Motor neuron (in vitro differentiated cells): ENCODE results near the gene SLC47A1. TPM values are rescaled to one million over a fixed set of nuclear protein-coding genes. Genes with fewer than 3 reads are reported as not detected.
"Not testable (repeated sequence)": the region's sequence is repeated elsewhere in the genome, so short reads cannot be mapped to it uniquely, and the experiment has no call there.

Experiments
- ATAC-seq, 8 experiments: fragments of 200-7000 bp; cut with Tn5 transposase; replicated peaks in 6 of 8; 2 replicates each; pipeline ENCODE4 v1.8.0; 2021; ENCODE audit warnings: mild to moderate bottlenecking in 8 of 8, moderate library complexity in 8 of 8
- H3K27ac ChIP-seq, 2 donors: fragments of 250-450 bp; sonication (Bioruptor Pico); 2 replicates each; pipeline ENCODE4 v1.9.0; 2021; ENCODE audit warnings: antibody characterized with exemption in 2 of 2, mild to moderate bottlenecking in 2 of 2, moderate library complexity in 1 of 2
- H3K4me1 ChIP-seq, 2 donors: fragments of 250-450 bp; sonication (Bioruptor Pico); replicated peaks in 1 of 2; 2 replicates each; pipeline ENCODE4 v1.6.1; 2021; ENCODE audit warnings: antibody characterized with exemption in 2 of 2, mild to moderate bottlenecking in 2 of 2, moderate library complexity in 1 of 2
- H3K4me3 ChIP-seq, 5 donors: fragments of 250-450 bp; sonication (Bioruptor Pico); 2 replicates each; pipeline ENCODE4 v1.9.0; 2021; ENCODE audit warnings: antibody characterized with exemption in 5 of 5, mild to moderate bottlenecking in 5 of 5, moderate library complexity in 4 of 5
- WGBS, 10 experiments: fragments of 450-650 bp; shearing (Covaris generic); methylation state at CpG; one replicate each; pipeline ENCODE4 v1.0.0; 2022; 5-methylcytosine and 5-hydroxymethylcytosine counted together
- in situ Hi-C, 9 experiments: fragments of 400-800 bp; cut with MboI; loops; one replicate each; pipeline ENCODE4 v1.15.0; 2021; ENCODE audit warnings: low sequenced_read_pairs in 9 of 9, low pct_unique_long_range_greater_than_20kb in 2 of 9; ENCODE audit not compliant: unreplicated experiment in 9 of 9
- total RNA-seq, 8 experiments: library from RNA; unstranded; fragments of 300-600 nt; gene quantifications; 2 replicates each; pipeline versions ENCODE4 v1.2.3 to v1.2.4, GENCODE V29; 2022

SLC47A1 gene
- total RNA-seq, 8 experiments from 2014 or later, result 0.17 to 10.8 (median 0.81) TPM; not detected in 1

DNA sequence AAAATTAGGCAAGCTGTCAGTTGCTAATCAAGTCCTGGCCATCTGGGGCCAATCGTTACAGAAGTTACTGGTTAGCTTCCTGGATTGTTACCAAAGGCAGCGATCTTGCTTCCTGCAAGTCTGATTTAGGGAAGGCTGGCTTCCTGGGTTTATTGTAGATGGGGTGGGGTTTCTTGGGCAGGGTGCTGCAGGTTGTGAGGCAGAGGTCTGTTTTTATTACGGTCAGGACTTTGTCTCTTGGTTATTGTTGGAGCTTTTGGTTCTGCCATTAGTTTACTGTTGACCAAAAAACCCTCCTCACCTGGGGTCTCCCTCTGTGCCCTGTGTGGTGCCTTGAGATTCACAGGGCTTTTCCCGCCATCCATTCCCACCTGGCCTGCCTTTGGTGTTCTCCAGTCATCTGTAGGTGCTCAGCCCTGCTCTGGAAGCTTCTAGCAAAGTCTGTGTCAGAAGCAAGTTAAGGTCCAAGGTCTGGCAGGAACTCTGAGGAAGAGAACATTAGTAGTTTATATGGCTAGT, 36.9 kb downstream of the SLC47A1 start:
- in situ Hi-C loops, result no loop called here
- H3K27ac ChIP-seq, result no peak overlapping the region
- no peak for ATAC-seq
- 10 to 76% (median 56%) methylated on average over 1 to 4 of the region's 4 CpGs; no CpG with 5 or more reads in 4 of the 10 experiments for WGBS, 10 experiments
- no peaks in the 10 kb centered on the region for H3K4me1 ChIP-seq
- H3K4me3 ChIP-seq, result no peak overlapping the region

GRCh38 chr17:19573075-19573474, 39.4 kb downstream of the SLC47A1 start:
- no peak overlapping the region for H3K4me3 ChIP-seq
- in situ Hi-C loops, result no loop called here
- H3K4me1 ChIP-seq, result no peaks in the 10 kb centered on the region
- ATAC-seq, result no peak
- 6 to 100% (median 15%) methylated on average over 1 to 2 of the region's 2 CpGs; no CpG with 5 or more reads in 2 of the 10 experiments for WGBS, 10 experiments
- no peak overlapping the region for H3K27ac ChIP-seq

DNA sequence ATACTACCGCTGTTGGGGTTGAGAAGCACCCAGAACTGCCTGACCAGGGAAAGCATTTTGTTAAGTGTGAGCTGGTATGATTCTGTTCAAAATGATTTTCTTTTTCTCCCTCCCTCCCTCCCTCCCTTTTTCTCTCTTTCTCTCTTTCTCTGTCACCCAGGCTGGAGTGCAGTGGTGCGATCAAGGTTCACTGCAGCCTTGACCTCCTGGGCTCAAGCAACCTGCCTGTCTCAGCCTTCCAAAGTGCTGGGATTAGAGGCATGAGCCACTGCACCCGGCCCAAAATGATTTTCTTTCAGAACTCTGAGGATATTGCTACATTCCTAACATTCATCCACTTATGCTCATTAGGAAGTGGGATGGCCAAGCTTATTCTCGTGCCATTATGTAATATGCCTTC, 41.3 kb downstream of the SLC47A1 start:
- no peaks in the 10 kb centered on the region for H3K4me1 ChIP-seq
- no peak overlapping the region for H3K4me3 ChIP-seq
- H3K27ac ChIP-seq, result no peak overlapping the region
- ATAC-seq, result no peak
- 55 to 100% (median 74%) methylated on average over 1 to 2 of the region's 4 CpGs; no CpG with 5 or more reads in 6 of the 10 experiments for WGBS, 10 experiments
- in situ Hi-C loops, result no loop called here

- in situ Hi-C loops, result no loop called here
- Histone ChIP-seq H3K27ac (no peak overlapping the region), H3K4me1 (no peaks in the 10 kb centered on the region), H3K4me3 (no peak overlapping the region)
- WGBS, 10 experiments, result 0 to 100% (median 86%) methylated on average over 1 to 4 of the region's 4 CpGs; no CpG with 5 or more reads in 1 of the 10 experiments
- peak in 5 of 8 experiments; percentile 32 to 66 (median 45) for ATAC-seq
Measured at GRCh38 chr17:19578545-19578944, 44.9 kb downstream of the SLC47A1 start.

DNA sequence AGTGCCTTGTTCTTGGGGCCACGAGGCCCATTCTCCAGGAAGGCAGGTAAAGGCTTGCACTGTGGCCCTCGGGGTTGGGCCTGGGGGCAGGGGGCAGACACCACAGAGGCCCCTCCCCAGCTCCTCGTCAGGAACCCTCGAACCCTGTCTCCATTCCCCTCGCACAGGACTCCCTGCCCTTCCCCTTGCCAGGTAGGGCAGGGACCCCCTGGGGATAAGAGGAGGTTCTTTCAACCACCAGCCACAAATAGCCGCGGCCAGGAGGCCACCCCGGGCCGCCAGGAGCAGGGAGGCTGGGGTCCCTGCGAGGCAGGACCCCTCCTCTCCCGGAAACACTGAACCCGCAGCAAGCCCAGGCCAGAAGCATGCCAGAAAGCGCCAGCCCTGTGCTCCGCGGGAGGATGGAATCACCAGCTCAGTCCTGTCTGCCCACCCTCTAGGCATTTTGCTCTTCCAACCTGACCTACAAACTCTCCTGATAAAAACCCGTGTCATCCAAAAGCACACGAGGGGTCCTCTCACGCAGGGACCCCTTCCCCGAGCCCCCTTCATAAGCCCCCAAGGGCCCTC, 45.6 kb downstream of the SLC47A1 start:
- H3K27ac ChIP-seq, result no peak overlapping the region
- WGBS, 10 experiments, result 43 to 87% (median 80%) methylated on average over 1 to 3 of the region's 19 CpGs; no CpG with 5 or more reads in 4 of the 10 experiments
- H3K4me1 ChIP-seq, result no peaks in the 10 kb centered on the region
- peak in 6 of 8 experiments; percentile 19 to 54 (median 40) for ATAC-seq
- in situ Hi-C loops, result no loop called here
- peak overlapping the region in 4 of 5 donors; percentile 31 to 40 (median 35) for H3K4me3 ChIP-seq

DNA sequence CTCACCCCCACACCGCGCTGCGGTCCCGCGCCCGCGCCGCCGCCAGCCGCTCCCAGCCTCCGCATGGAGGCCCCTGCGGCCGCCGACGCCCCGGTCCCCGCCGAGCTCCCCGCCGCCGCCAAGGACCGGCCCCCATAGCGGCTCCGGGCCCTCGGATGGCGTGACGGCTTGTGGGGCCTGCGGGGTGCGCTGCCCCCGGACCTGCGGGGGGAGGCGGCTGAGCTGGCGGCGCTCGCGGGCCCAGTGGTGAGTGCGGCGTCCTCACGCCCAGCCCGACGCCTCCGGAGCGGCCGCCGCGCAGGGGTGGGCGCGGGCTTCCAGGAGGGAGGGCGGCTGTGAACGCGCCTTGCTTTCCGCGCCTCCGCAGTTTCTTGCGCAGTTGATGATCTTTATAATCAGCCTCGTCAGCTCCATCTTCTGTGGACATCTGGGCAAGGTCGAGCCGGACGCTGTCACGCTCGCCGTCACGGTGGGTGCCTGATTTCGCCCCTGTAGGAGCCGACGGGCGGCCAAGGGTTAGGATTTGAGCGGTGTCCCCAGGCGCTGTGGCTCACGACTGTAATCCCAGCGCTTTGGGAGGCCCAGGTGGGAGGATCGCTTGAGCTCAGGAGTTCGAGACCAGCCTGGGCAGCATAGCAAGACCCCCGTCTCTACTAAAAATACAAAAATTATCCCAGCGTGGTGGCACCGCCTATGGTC, 46.4 kb downstream of the SLC47A1 start:
- 70% methylated on average over 2 of the region's 76 CpGs; no CpG with 5 or more reads in 9 of the 10 experiments for whole genome bisulfite sequencing, 10 experiments
- H3K4me1 ChIP-seq, result no peaks in the 10 kb centered on the region
- H3K27ac ChIP-seq, result no peak overlapping the region
- in situ Hi-C loops, result no loop called here
- H3K4me3 ChIP-seq, result peak overlapping the region; percentile 29 to 40 (median 34)
- peak; percentile 50 to 91 (median 81) for ATAC-seq

GRCh38 chr17:19580566-19580920, 46.9 kb downstream of the SLC47A1 start:
- 0 to 100% (median 94%) methylated on average over 1 to 6 of the region's 17 CpGs; no CpG with 5 or more reads in 4 of the 10 experiments for WGBS, 10 experiments
- H3K4me3 ChIP-seq, ATAC-seq, in situ Hi-C loops, H3K27ac ChIP-seq, H3K4me1 ChIP-seq: not testable (repeated sequence)

DNA sequence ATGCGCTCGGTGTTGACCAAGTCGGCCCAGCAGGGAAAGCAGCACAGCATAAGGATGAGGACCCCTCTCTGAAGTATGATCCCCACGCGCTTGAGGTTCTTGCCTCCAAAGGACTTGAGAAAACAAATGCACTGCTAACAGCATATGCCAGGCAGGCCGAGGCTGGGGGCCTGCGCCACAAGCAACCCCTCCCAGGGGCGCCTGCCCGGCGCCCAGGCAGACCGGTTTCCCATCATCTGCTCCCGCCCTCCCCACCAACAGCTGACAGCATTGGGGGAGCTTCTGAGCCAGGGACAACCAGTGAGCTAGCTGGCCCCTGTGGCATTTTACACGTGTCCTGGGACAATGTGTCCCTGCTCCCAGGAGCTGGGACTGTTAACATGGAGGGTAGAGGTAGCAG, 48.5 kb downstream of the SLC47A1 start:
- in situ Hi-C loops, ATAC-seq, H3K4me3 ChIP-seq, H3K4me1 ChIP-seq, H3K27ac ChIP-seq: not testable (repeated sequence)
- 100% methylated on average over 2 of the region's 13 CpGs; no CpG with 5 or more reads in 8 of the 10 experiments for WGBS, 10 experiments

DNA sequence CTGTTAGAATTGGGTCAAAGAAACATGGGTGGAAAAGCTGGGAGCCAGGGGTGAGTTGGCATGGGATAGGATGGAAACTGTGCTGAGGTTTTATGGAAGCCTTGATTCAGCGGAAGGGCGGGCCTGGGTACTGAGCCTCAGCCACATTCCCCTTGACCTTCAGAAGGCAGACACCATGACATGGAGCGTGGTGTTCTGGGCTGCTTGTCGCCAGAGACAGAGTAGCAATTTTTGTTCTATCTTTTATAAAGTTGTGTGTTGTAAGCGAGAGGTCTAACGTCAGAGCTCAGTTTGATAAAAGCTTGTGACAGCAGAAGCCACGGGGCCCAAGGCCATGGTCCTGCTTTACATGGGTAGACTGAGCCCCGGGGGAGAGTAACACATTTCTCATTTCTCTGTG, 50.2 kb downstream of the SLC47A1 start:
- H3K4me1 ChIP-seq, result no peaks in the 10 kb centered on the region
- no peak overlapping the region for H3K4me3 ChIP-seq
- ATAC-seq, result no peak
- WGBS, 10 experiments, result 20 to 100% (median 80%) methylated on average over 1 to 8 of the region's 8 CpGs; no CpG with 5 or more reads in 1 of the 10 experiments
- H3K27ac ChIP-seq, result no peak overlapping the region
- in situ Hi-C loops, result no loop called here

DNA sequence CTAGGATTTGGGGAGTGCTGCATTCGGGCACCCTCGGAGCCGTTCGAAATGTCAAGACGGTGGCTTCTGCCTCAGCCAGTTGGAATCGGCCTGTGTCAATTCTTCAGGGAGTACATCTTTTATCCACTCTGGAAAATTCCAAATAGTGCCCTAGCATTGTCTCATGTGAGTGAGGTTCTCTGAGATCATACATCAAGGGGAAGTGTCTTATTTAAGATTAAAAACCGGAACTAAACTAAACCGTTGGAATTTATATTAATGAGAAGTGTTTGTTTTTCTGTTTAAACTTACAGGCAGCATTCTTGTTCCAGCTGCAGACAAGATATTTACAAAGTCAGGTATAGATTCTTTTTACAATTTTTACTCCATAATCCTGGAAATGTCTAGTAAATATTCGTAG, 56.8 kb downstream of the SLC47A1 start:
- Histone ChIP-seq H3K4me3 (no peak overlapping the region), H3K4me1 (no peaks in the 10 kb centered on the region), H3K27ac (no peak overlapping the region)
- no peak for ATAC-seq
- in situ Hi-C loops, result no loop called here
- 36 to 93% (median 81%) methylated on average over 1 to 9 of the region's 9 CpGs; no CpG with 5 or more reads in 1 of the 10 experiments for WGBS, 10 experiments

- no peak for ATAC-seq
- no peak overlapping the region for H3K27ac ChIP-seq
- H3K4me1 ChIP-seq, result no peaks in the 10 kb centered on the region
- H3K4me3 ChIP-seq, result no peak overlapping the region
- in situ Hi-C loops, result no loop called here
- 6 to 80% (median 60%) methylated on average over 1 to 5 of the region's 8 CpGs; no CpG with 5 or more reads in 3 of the 10 experiments for WGBS, 10 experiments
Measured at GRCh38 chr17:19590912-19591551, 57.4 kb downstream of the SLC47A1 start.

GRCh38 chr17:19592316-19592715, 58.7 kb downstream of the SLC47A1 start:
- WGBS, 10 experiments, result 17 to 100% (median 82%) methylated on average over 1 to 4 of the region's 4 CpGs
- Histone ChIP-seq H3K4me3 (no peak overlapping the region), H3K4me1 (no peaks in the 10 kb centered on the region), H3K27ac (no peak overlapping the region)
- in situ Hi-C loops, result no loop called here
- no peak for ATAC-seq

- Histone ChIP-seq H3K4me3 (no peak overlapping the region), H3K4me1 (no peaks in the 10 kb centered on the region), H3K27ac (no peak overlapping the region)
- no peak for ATAC-seq
- in situ Hi-C loops, result no loop called here
- WGBS, 10 experiments, result 30 to 100% (median 73%) methylated on average over 1 to 3 of the region's 5 CpGs; no CpG with 5 or more reads in 1 of the 10 experiments
Measured at GRCh38 chr17:19596869-19597268, 63.2 kb downstream of the SLC47A1 start.
